IMR-90 (cell line): Measurements from ENCODE around the gene TMEM117.

Experiments
- CEBPB ChIP-seq: IDR thresholded peaks from 2 replicates; pipeline ENCODE4 v1.6.1; 2012; ENCODE audit warnings: low read depth, low read length, improper control_type of control experiment
- CTCF ChIP-seq: conservative IDR thresholded peaks from 2 replicates; pipeline ENCODE4 v1.5.1; 2012; ENCODE audit warnings: mild to moderate bottlenecking, low read depth, low read length, improper control_type of control experiment
- POLR2A ChIP-seq: IDR thresholded peaks from 2 replicates; pipeline ENCODE4 v1.6.1; 2012; ENCODE audit warnings: mild to moderate bottlenecking, low read depth, low read length
- RAD21 ChIP-seq: IDR thresholded peaks from 2 replicates; pipeline ENCODE4 v1.6.1; 2012; ENCODE audit warnings: low read length, improper control_type of control experiment

GRCh38 chr12:43895580-43896206 is 59.8 kb downstream of the TMEM117 start:
- TF ChIP-seq POLR2A (no peak), CTCF (no peak), CEBPB (no peak), RAD21 (no peak)
